NCI-H2171 treated with DMSO at 0.1 percent for 48 hours (cell line): ENCODE data around the gene CLEC10A.
"Not testable (repeated sequence)": the region's sequence is repeated elsewhere in the genome, so short reads cannot be mapped to it uniquely, and the experiment has no call there.

Experiments used
- DNase-seq: peaks from one replicate; lab custom pipeline; 2025; lab: John Stamatoyannopoulos, UW

Gene CLEC10A

GRCh38 chr17:7108560-7108925, 28.5 kb upstream of the CLEC10A start:
- no peak for DNase-seq

GRCh38 chr17:7107795-7108559, 27.9 kb upstream of the CLEC10A start:
- DNase-seq = no peak

- peak; percentile 81 for DNase-seq
Measured at GRCh38 chr17:7107012-7107754, 27.1 kb upstream of the CLEC10A start.

GRCh38 chr17:7102421-7102820, 22.4 kb upstream of the CLEC10A start:
- no peak for DNase-seq

- DNase-seq = no peak
Measured at GRCh38 chr17:7101531-7101930, 21.5 kb upstream of the CLEC10A start.

GRCh38 chr17:7100641-7101379, 20.8 kb upstream of the CLEC10A start:
- not testable (repeated sequence) for DNase-seq

- DNase-seq = no peak
Measured at GRCh38 chr17:7098802-7099459, 18.9 kb upstream of the CLEC10A start.

- DNase-seq = no peak
Measured at GRCh38 chr17:7097940-7098339, 17.9 kb upstream of the CLEC10A start.

GRCh38 chr17:7095625-7096024, 15.6 kb upstream of the CLEC10A start:
- no peak for DNase-seq

- no peak for DNase-seq
Measured at GRCh38 chr17:7094652-7095019, 14.6 kb upstream of the CLEC10A start.

GRCh38 chr17:7091311-7092005, 11.4 kb upstream of the CLEC10A start:
- not testable (repeated sequence) for DNase-seq

GRCh38 chr17:7089570-7089969, 9.5 kb upstream of the CLEC10A start:
- not testable (repeated sequence) for DNase-seq

- DNase-seq = peak; percentile 36
Measured at GRCh38 chr17:7088442-7088841, 8.4 kb upstream of the CLEC10A start.

- DNase-seq = no peak
Measured at GRCh38 chr17:7084088-7084487, 4.0 kb upstream of the CLEC10A start.

- no peak for DNase-seq
Measured at GRCh38 chr17:7083592-7083991, 3.5 kb upstream of the CLEC10A start.

- DNase-seq = no peak
Measured at GRCh38 chr17:7081341-7082062, 1.5 kb upstream of the CLEC10A start.

GRCh38 chr17:7080456-7081041, 498 bp upstream of the CLEC10A start:
- no peak for DNase-seq

- no peak for DNase-seq
Measured at GRCh38 chr17:7078711-7079110, 1.3 kb downstream of the CLEC10A start.

GRCh38 chr17:7077911-7078546, 2.0 kb downstream of the CLEC10A start:
- DNase-seq = no peak

GRCh38 chr17:7074931-7075330, 5.1 kb downstream of the CLEC10A start:
- DNase-seq = no peak
